CD14-positive monocyte (primary cell): Measurements from ENCODE around the gene NRG3. TPM values are rescaled to one million over a fixed set of nuclear protein-coding genes. Genes with fewer than 3 reads are reported as not detected.

Source experiments
- DNase-seq, 3 donors: peaks; one replicate each; pipeline ENCODE4 v3.0.0-alpha.2; 2011 to 2022
- H2AFZ ChIP-seq: 2 replicates; pipeline ENCODE4 v1.6.0; 2012; ENCODE audit warnings: mild to moderate bottlenecking, low read depth, low read length, inconsistent platforms; ENCODE audit not compliant: insufficient read depth, poor library complexity, severe bottlenecking
- H3K27ac ChIP-seq, 2 donors: 1 replicate in 1 of 2; 2 replicates in 1 of 2; pipeline ENCODE4 v1.5.1; 2012 to 2013; ENCODE audit warnings: low read length in 2 of 2, control low read depth in 1 of 2, inconsistent platforms in 1 of 2, low read depth in 1 of 2, mild to moderate bottlenecking in 1 of 2
- H3K27me3 ChIP-seq, 2 donors: one replicate each; pipeline versions ENCODE4 v1.6.0 to v1.6.1; 2011 to 2013; ENCODE audit warnings: low read length in 2 of 2; ENCODE audit not compliant: control insufficient read depth in 2 of 2, insufficient read depth in 2 of 2
- H3K36me3 ChIP-seq, 2 donors: replicated peaks in 1 of 2; 1 replicate in 1 of 2; 2 replicates in 1 of 2; pipeline versions ENCODE4 v1.5.1 to v1.6.1; 2012 to 2013; ENCODE audit warnings: low read length in 2 of 2, control low read depth in 1 of 2, inconsistent platforms in 1 of 2, mild to moderate bottlenecking in 1 of 2; ENCODE audit not compliant: insufficient read depth in 2 of 2, control insufficient read depth in 1 of 2
- H3K4me1 ChIP-seq, 2 donors: 1 replicate in 1 of 2; 2 replicates in 1 of 2; pipeline versions ENCODE4 v1.5.1 to v1.6.1; 2012 to 2013; ENCODE audit warnings: low read length in 2 of 2, control low read depth in 1 of 2, inconsistent platforms in 1 of 2, mild to moderate bottlenecking in 1 of 2, moderate library complexity in 1 of 2; ENCODE audit not compliant: insufficient read depth in 2 of 2, control insufficient read depth in 1 of 2
- H3K4me2 ChIP-seq: replicated peaks from 2 replicates; pipeline ENCODE3; 2012; ENCODE audit warnings: low read length, moderate library complexity, mild to moderate bottlenecking; ENCODE audit not compliant: poor library complexity, severe bottlenecking; ENCODE audit errors: extremely low read depth
- H3K4me3 ChIP-seq, 3 experiments: fragments of 200-600 bp in 1 of 3; sonication (generic) in 1 of 3; replicated peaks in 1 of 3; 1 replicate in 2 of 3; 2 replicates in 1 of 3; pipeline ENCODE4 v1.5.1; 2011 to 2013; ENCODE audit warnings: low read length in 3 of 3, mild to moderate bottlenecking in 3 of 3, control low read depth in 2 of 3, low read depth in 2 of 3, inconsistent platforms in 1 of 3, moderate library complexity in 1 of 3
- H3K79me2 ChIP-seq: 2 replicates; pipeline ENCODE4 v1.6.0; 2012; ENCODE audit warnings: mild to moderate bottlenecking, control low read depth, inconsistent platforms, low read length, moderate library complexity; ENCODE audit not compliant: insufficient read depth
- H3K9ac ChIP-seq: 2 replicates; pipeline ENCODE4 v1.6.0; 2017; ENCODE audit warnings: low read length, mild to moderate bottlenecking; ENCODE audit not compliant: insufficient read depth, poor library complexity, severe bottlenecking
- H3K9me3 ChIP-seq, 2 donors: replicated peaks in 1 of 2; 1 replicate in 1 of 2; 2 replicates in 1 of 2; pipeline versions ENCODE4 v1.5.1 to v1.6.1; 2012 to 2013; ENCODE audit warnings: low read length in 2 of 2, control low read depth in 1 of 2; ENCODE audit not compliant: control insufficient read depth in 1 of 2, insufficient read depth in 1 of 2
- H4K20me1 ChIP-seq: 2 replicates; pipeline ENCODE4 v1.6.0; 2012; ENCODE audit warnings: mild to moderate bottlenecking, low read length, control low read depth, moderate library complexity; ENCODE audit not compliant: insufficient read depth
- H3K27ac Mint-ChIP-seq, 7 donors: one replicate each; pipeline ENCODE4 v1.8.0; 2020; ENCODE audit warnings: mild to moderate bottlenecking in 7 of 7, mixed read lengths in 7 of 7, moderate library complexity in 6 of 7, inconsistent platforms in 2 of 7
- H3K27me3 Mint-ChIP-seq, 3 donors: one replicate each; pipeline ENCODE4 v1.8.0; 2021 to 2022; ENCODE audit warnings: low read depth in 3 of 3, mild to moderate bottlenecking in 3 of 3, mixed read lengths in 3 of 3, moderate library complexity in 3 of 3, inconsistent platforms in 1 of 3
- H3K36me3 Mint-ChIP-seq, 2 donors: one replicate each; pipeline ENCODE4 v1.8.0; 2020; ENCODE audit warnings: mixed read lengths in 2 of 2, inconsistent platforms in 1 of 2, mild to moderate bottlenecking in 1 of 2
- H3K4me1 Mint-ChIP-seq: one replicate; pipeline ENCODE4 v1.8.0; 2020; ENCODE audit warnings: mild to moderate bottlenecking, mixed read lengths
- H3K4me3 Mint-ChIP-seq, 2 donors: one replicate each; pipeline ENCODE4 v1.8.0; 2020; ENCODE audit warnings: mild to moderate bottlenecking in 2 of 2, mixed read lengths in 2 of 2, moderate library complexity in 1 of 2
- H3K9me3 Mint-ChIP-seq, 7 donors: one replicate each; pipeline ENCODE4 v1.8.0; 2020 to 2022; ENCODE audit warnings: mixed read lengths in 7 of 7, mild to moderate bottlenecking in 6 of 7, moderate library complexity in 6 of 7, inconsistent platforms in 2 of 7
- CTCF ChIP-seq: fragments of 200-600 bp; IDR thresholded peaks from one replicate; pipeline ENCODE4 v1.8.0; 2022; ENCODE audit warnings: antibody characterized with exemption, mild to moderate bottlenecking
- WGBS: methylation state at CpG from one replicate; pipeline ENCODE4 v1.1.5; 2013; ENCODE audit warnings: missing lambda C conversion rate; ENCODE audit not compliant: insufficient coverage; 5-methylcytosine and 5-hydroxymethylcytosine counted together
- intact Hi-C, 2 donors: fragments of 100-400 bp; cut with micrococcal nuclease; formaldehyde crosslinking; loops; one replicate each; pipeline versions ENCODE4 v1.15.0 to v1.15.1; 2023
- polyA plus RNA-seq, 3 donors: library from polyadenylated mRNA; depleted of rRNA in 1 of 3; unstranded in 2 of 3; stranded (reverse) in 1 of 3; fragments of 300-500 nt in 2 of 3; fragments of >200 nt in 1 of 3; fragmentation: Illumina TruSeq in 2 of 3; gene quantifications; 1 replicate in 2 of 3; 2 replicates in 1 of 3; pipeline ENCODE4 v1.2.3, GENCODE V29; 2012 to 2021

NRG3 gene
- polyA plus RNA-seq, 3 donors, result not detected

GRCh38 chr10:82908096-82908495, 1033.1 kb downstream of the NRG3 start:
- Histone ChIP-seq H3K4me3 (no peak overlapping the region), H3K9me3 (no peaks in the 10 kb centered on the region), H4K20me1 (no peaks in the 10 kb centered on the region), H3K27ac (no peak overlapping the region), H3K9ac (no peak overlapping the region), H3K79me2 (no peaks in the 10 kb centered on the region), H3K4me1 (no peaks in the 10 kb centered on the region), H3K27me3 (no peaks in the 10 kb centered on the region), H2AFZ (no peak overlapping the region), H3K36me3 (no peaks in the 10 kb centered on the region), H3K4me2 (no peak overlapping the region)
- no peak for DNase-seq
- no peaks in the 10 kb centered on the region for H3K9me3 Mint-ChIP-seq
- intact Hi-C loops, result no loop called here
- no peak for TF ChIP-seq CTCF
- WGBS, result no CpG with 5 or more reads among the region's 1 CpG
- no peaks in the 10 kb centered on the region for H3K27me3 Mint-ChIP-seq
- H3K4me1 Mint-ChIP-seq, result no peaks in the 10 kb centered on the region
- H3K36me3 Mint-ChIP-seq, result no peaks in the 10 kb centered on the region
- no peak overlapping the region for H3K27ac Mint-ChIP-seq
- no peak overlapping the region for H3K4me3 Mint-ChIP-seq

GRCh38 chr10:82908751-82909150, 1033.8 kb downstream of the NRG3 start:
- intact Hi-C loops, result no loop called here
- Histone ChIP-seq H3K79me2 (no peaks in the 10 kb centered on the region), H3K36me3 (no peaks in the 10 kb centered on the region), H3K4me2 (no peak overlapping the region), H3K4me1 (no peaks in the 10 kb centered on the region), H3K27me3 (no peaks in the 10 kb centered on the region), H4K20me1 (no peaks in the 10 kb centered on the region), H3K4me3 (no peak overlapping the region), H3K9ac (no peak overlapping the region), H3K9me3 (no peaks in the 10 kb centered on the region), H2AFZ (no peak overlapping the region), H3K27ac (no peak overlapping the region)
- H3K9me3 Mint-ChIP-seq, result no peaks in the 10 kb centered on the region
- no peak overlapping the region for H3K27ac Mint-ChIP-seq
- no peaks in the 10 kb centered on the region for H3K27me3 Mint-ChIP-seq
- no peak overlapping the region for H3K4me3 Mint-ChIP-seq
- WGBS, result 90% methylated on average over 3 of the region's 6 CpGs
- no peak for TF ChIP-seq CTCF
- no peaks in the 10 kb centered on the region for H3K36me3 Mint-ChIP-seq
- no peak for DNase-seq
- no peaks in the 10 kb centered on the region for H3K4me1 Mint-ChIP-seq
